Upper lobe of left lung (tissue), 4 donors: ENCODE data around the gene FARP1.

ENCODE experiments used
- POLR2A ChIP-seq, 4 donors: fragments of 450-650 bp; IDR thresholded peaks; one replicate each; pipeline ENCODE4 v1.5.1; 2016 to 2017; ENCODE audit warnings: antibody characterized with exemption in 4 of 4, mild to moderate bottlenecking in 2 of 4
- TF ChIP-seq, protein P1 (sequence below), 6 experiments: fragments of 450-650 bp in 4 of 6; fragments of 200-600 bp in 2 of 6; sonication (generic) in 2 of 6; IDR thresholded peaks; one replicate each; pipeline ENCODE4 v1.5.1; 2016 to 2019; ENCODE audit warnings: antibody characterized with exemption in 6 of 6

DNA sequence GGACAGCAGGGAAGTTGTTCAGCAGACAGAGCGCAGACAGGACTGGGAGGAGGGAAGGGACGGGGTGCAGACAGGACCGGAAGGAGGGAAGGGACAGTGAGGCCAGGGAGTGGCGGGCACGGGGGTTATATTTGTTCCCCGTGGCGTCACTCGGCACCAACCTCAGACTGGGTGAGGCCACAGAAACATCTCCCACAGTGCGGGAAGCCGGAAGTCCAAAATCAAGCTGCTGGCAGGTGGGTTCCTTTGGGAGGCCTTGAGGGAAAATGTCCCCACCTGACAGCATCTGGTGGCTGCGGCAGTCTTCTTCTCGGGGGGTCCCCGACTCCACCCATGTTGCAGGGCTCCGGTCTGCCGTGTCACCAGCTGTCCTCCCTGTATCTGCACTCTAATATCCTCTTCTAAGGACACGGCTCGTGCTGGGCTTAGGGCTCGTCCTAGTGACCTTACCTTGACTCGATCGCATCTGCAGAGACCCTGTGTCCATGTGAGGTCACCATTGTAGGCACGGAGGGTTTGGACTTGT lies 301.0 kb downstream of the FARP1 start:
- TF ChIP-seq POLR2A (IDR thresholded peaks at IDR 0.05): no peak
- TF ChIP-seq, protein P1, sequence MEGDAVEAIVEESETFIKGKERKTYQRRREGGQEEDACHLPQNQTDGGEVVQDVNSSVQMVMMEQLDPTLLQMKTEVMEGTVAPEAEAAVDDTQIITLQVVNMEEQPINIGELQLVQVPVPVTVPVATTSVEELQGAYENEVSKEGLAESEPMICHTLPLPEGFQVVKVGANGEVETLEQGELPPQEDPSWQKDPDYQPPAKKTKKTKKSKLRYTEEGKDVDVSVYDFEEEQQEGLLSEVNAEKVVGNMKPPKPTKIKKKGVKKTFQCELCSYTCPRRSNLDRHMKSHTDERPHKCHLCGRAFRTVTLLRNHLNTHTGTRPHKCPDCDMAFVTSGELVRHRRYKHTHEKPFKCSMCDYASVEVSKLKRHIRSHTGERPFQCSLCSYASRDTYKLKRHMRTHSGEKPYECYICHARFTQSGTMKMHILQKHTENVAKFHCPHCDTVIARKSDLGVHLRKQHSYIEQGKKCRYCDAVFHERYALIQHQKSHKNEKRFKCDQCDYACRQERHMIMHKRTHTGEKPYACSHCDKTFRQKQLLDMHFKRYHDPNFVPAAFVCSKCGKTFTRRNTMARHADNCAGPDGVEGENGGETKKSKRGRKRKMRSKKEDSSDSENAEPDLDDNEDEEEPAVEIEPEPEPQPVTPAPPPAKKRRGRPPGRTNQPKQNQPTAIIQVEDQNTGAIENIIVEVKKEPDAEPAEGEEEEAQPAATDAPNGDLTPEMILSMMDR (IDR thresholded peaks at IDR 0.05): no peak
